ENCODE measurements around the gene PIBF1. TPM values are rescaled to one million over a fixed set of nuclear protein-coding genes. Genes with fewer than 3 reads are reported as not detected.
"Not testable (repeated sequence)": the region's sequence is repeated elsewhere in the genome, so short reads cannot be mapped to it uniquely, and the experiment has no call there.

PIBF1 gene
- polyA plus RNA-seq, 3 donors from 2014 or later = 2.6 to 27.0 (median 15.4) TPM

- Mint-ChIP-seq H3K27me3 (ENCODE audit: low read depth in 3 of 3) (no peaks in the 10 kb centered on the region), H3K4me1 (no peaks in the 10 kb centered on the region), H3K9me3 (no peaks in the 10 kb centered on the region), H3K36me3 (peaks cover 5 to 39% (median 22%) of the 10 kb centered on the region in 3 donors), H3K27ac (peak overlapping the region in 1 of 6 donors; percentile 12), H3K4me3 (no peak overlapping the region)
- no peak for DNase-seq
Observed at GRCh38 chr13:73018336-73018735, 236.4 kb downstream of the PIBF1 start.

GRCh38 chr13:73025217-73026012 lies 243.5 kb downstream of the PIBF1 start:
- Mint-ChIP-seq H3K27ac (no peak overlapping the region), H3K36me3 (peaks cover 0 to 14% (median 12%) of the 10 kb centered on the region in 3 donors), H3K4me3 (no peak overlapping the region), H3K27me3 (ENCODE audit: low read depth in 3 of 3) (peaks cover 0 to 2% (median 0%) of the 10 kb centered on the region in 3 donors), H3K9me3 (no peaks in the 10 kb centered on the region), H3K4me1 (no peaks in the 10 kb centered on the region)
- DNase-seq = no peak

- H3K4me1 Mint-ChIP-seq = no peaks in the 10 kb centered on the region
- DNase-seq = no peak
- peaks cover 0 to 2% (median 1%) of the 10 kb centered on the region in 3 donors for H3K27me3 Mint-ChIP-seq (ENCODE audit: low read depth in 3 of 3)
- no peaks in the 10 kb centered on the region for H3K9me3 Mint-ChIP-seq
- H3K36me3 Mint-ChIP-seq = no peaks in the 10 kb centered on the region
- H3K4me3 Mint-ChIP-seq = no peak overlapping the region
- no peak overlapping the region for H3K27ac Mint-ChIP-seq
Observed at GRCh38 chr13:73034901-73035300, 253.0 kb downstream of the PIBF1 start.

GRCh38 chr13:73035660-73036059 lies 253.7 kb downstream of the PIBF1 start:
- DNase-seq = no peak
- no peak overlapping the region for H3K27ac Mint-ChIP-seq
- H3K9me3 Mint-ChIP-seq = no peaks in the 10 kb centered on the region
- H3K27me3 Mint-ChIP-seq (ENCODE audit: low read depth in 3 of 3) = peaks cover 0 to 2% (median 0%) of the 10 kb centered on the region in 3 donors
- H3K4me1 Mint-ChIP-seq = no peaks in the 10 kb centered on the region
- H3K36me3 Mint-ChIP-seq = no peaks in the 10 kb centered on the region
- H3K4me3 Mint-ChIP-seq = no peak overlapping the region

GRCh38 chr13:73036566-73036965 lies 254.6 kb downstream of the PIBF1 start:
- Mint-ChIP-seq H3K4me1 (no peaks in the 10 kb centered on the region), H3K27ac (no peak overlapping the region), H3K9me3 (no peaks in the 10 kb centered on the region), H3K36me3 (no peaks in the 10 kb centered on the region), H3K27me3 (ENCODE audit: low read depth in 3 of 3) (peaks cover 0 to 2% (median 0%) of the 10 kb centered on the region in 3 donors), H3K4me3 (no peak overlapping the region)
- no peak for DNase-seq

- no peaks in the 10 kb centered on the region for H3K4me1 Mint-ChIP-seq
- no peak overlapping the region for H3K27ac Mint-ChIP-seq
- H3K27me3 Mint-ChIP-seq (ENCODE audit: low read depth in 3 of 3) = peaks cover 0 to 2% (median 0%) of the 10 kb centered on the region in 3 donors
- no peak overlapping the region for H3K4me3 Mint-ChIP-seq
- no peaks in the 10 kb centered on the region for H3K9me3 Mint-ChIP-seq
- no peaks in the 10 kb centered on the region for H3K36me3 Mint-ChIP-seq
- DNase-seq = no peak
Observed at GRCh38 chr13:73038064-73038463, 256.1 kb downstream of the PIBF1 start.

- DNase-seq = no peak
- Mint-ChIP-seq H3K4me3 (no peak overlapping the region), H3K36me3 (no peaks in the 10 kb centered on the region), H3K9me3 (no peaks in the 10 kb centered on the region), H3K27me3 (ENCODE audit: low read depth in 3 of 3) (peaks cover 0 to 2% (median 0%) of the 10 kb centered on the region in 3 donors), H3K27ac (no peak overlapping the region), H3K4me1 (no peaks in the 10 kb centered on the region)
Observed at GRCh38 chr13:73039201-73040108, 257.5 kb downstream of the PIBF1 start.

GRCh38 chr13:73040484-73040883 lies 258.6 kb downstream of the PIBF1 start:
- Mint-ChIP-seq H3K4me3 (no peak overlapping the region), H3K36me3 (no peaks in the 10 kb centered on the region), H3K27ac (no peak overlapping the region), H3K9me3 (no peaks in the 10 kb centered on the region), H3K4me1 (no peaks in the 10 kb centered on the region), H3K27me3 (ENCODE audit: low read depth in 3 of 3) (no peaks in the 10 kb centered on the region)
- DNase-seq = no peak

GRCh38 chr13:73040968-73041596 lies 259.1 kb downstream of the PIBF1 start:
- Mint-ChIP-seq H3K4me1 (no peaks in the 10 kb centered on the region), H3K27ac (no peak overlapping the region), H3K27me3 (ENCODE audit: low read depth in 3 of 3) (no peaks in the 10 kb centered on the region), H3K4me3 (no peak overlapping the region), H3K36me3 (no peaks in the 10 kb centered on the region), H3K9me3 (peaks cover 0 to 2% (median 0%) of the 10 kb centered on the region in 6 donors)
- DNase-seq = no peak

- peaks cover 0 to 3% (median 0%) of the 10 kb centered on the region in 6 donors for H3K9me3 Mint-ChIP-seq
- no peaks in the 10 kb centered on the region for H3K36me3 Mint-ChIP-seq
- no peak for DNase-seq
- peaks cover 0 to 2% (median 1%) of the 10 kb centered on the region in 3 donors for H3K27me3 Mint-ChIP-seq (ENCODE audit: low read depth in 3 of 3)
- H3K4me1 Mint-ChIP-seq = no peaks in the 10 kb centered on the region
- H3K4me3 Mint-ChIP-seq = no peak overlapping the region
- H3K27ac Mint-ChIP-seq = no peak overlapping the region
Observed at GRCh38 chr13:73045031-73045430, 263.1 kb downstream of the PIBF1 start.

- not testable (repeated sequence) for H3K27ac Mint-ChIP-seq; H3K36me3 Mint-ChIP-seq; H3K4me3 Mint-ChIP-seq; DNase-seq; H3K27me3 Mint-ChIP-seq (ENCODE audit: low read depth in 3 of 3); H3K4me1 Mint-ChIP-seq; H3K9me3 Mint-ChIP-seq
Observed at GRCh38 chr13:73048615-73049014, 266.7 kb downstream of the PIBF1 start.

GRCh38 chr13:73054712-73055111 lies 272.8 kb downstream of the PIBF1 start:
- H3K36me3 Mint-ChIP-seq = no peaks in the 10 kb centered on the region
- no peak for DNase-seq
- H3K9me3 Mint-ChIP-seq = no peaks in the 10 kb centered on the region
- H3K4me1 Mint-ChIP-seq = peaks cover 11 to 12% of the 10 kb centered on the region in 2 donors
- H3K27me3 Mint-ChIP-seq (ENCODE audit: low read depth in 3 of 3) = peaks cover 9 to 20% (median 15%) of the 10 kb centered on the region in 3 donors
- H3K27ac Mint-ChIP-seq = no peak overlapping the region
- no peak overlapping the region for H3K4me3 Mint-ChIP-seq

- Mint-ChIP-seq H3K4me1 (peaks cover 18 to 24% of the 10 kb centered on the region in 2 donors), H3K9me3 (no peaks in the 10 kb centered on the region), H3K27me3 (ENCODE audit: low read depth in 3 of 3) (peaks cover 9 to 29% (median 15%) of the 10 kb centered on the region in 3 donors), H3K36me3 (no peaks in the 10 kb centered on the region), H3K27ac (no peak overlapping the region), H3K4me3 (no peak overlapping the region)
- DNase-seq = no peak
Observed at GRCh38 chr13:73055813-73056564, 274.1 kb downstream of the PIBF1 start.

All from immature natural killer cell (primary cell).